K562 (cell line): ENCODE data around the gene MYO5C. TPM values are rescaled to one million over a fixed set of nuclear protein-coding genes. Genes with fewer than 3 reads are reported as not detected.

Experiments
- CTCFL ChIP-seq: IDR thresholded peaks from 2 replicates; pipeline ENCODE4 v1.6.1; 2011; ENCODE audit warnings: borderline replicate concordance, low read depth, mild to moderate bottlenecking, moderate library complexity, low read length; ENCODE audit not compliant: insufficient read depth, poor library complexity, severe bottlenecking
- GABPA ChIP-seq: fragments of 200-800 bp; sonication (Bioruptor generic); conservative IDR thresholded peaks from 2 replicates; pipeline ENCODE4 v1.6.1; 2016; ENCODE audit warnings: low read depth, missing genetic modification characterization, missing compliant biosample characterization
- RAD21 ChIP-seq, 2 experiments: fragments of 250-450 bp in 1 of 2; fragments of 450-650 bp in 1 of 2; sonication (Bioruptor Pico) in 1 of 2; formaldehyde crosslinking in 1 of 2; IDR thresholded peaks in 1 of 2; conservative IDR thresholded peaks in 1 of 2; 2 replicates each; pipeline versions ENCODE4 v1.4.0 to v1.8.0; 2020 to 2022; ENCODE audit warnings: mild to moderate bottlenecking in 2 of 2, moderate library complexity in 1 of 2
- SMC3 ChIP-seq: conservative IDR thresholded peaks from 2 replicates; pipeline ENCODE4 v1.6.1; 2011; ENCODE audit warnings: low read depth, low read length, improper control_type of control experiment; ENCODE audit not compliant: insufficient read depth
- THAP12 ChIP-seq: fragments of 250-450 bp; sonication (Bioruptor Pico); IDR thresholded peaks from 2 replicates; pipeline ENCODE4 v1.9.0; 2021; ENCODE audit warnings: mild to moderate bottlenecking, inconsistent platforms
- ZKSCAN8 ChIP-seq: fragments of 200-800 bp; sonication (Bioruptor generic); IDR thresholded peaks from 2 replicates; pipeline ENCODE4 v1.6.1; 2016; ENCODE audit warnings: missing genetic modification characterization, missing compliant biosample characterization
- polyA plus RNA-seq, 8 experiments: library from polyadenylated mRNA; depleted of rRNA in 4 of 8; stranded (reverse) in 5 of 8; unstranded in 3 of 8; fragments of >200 nt; fragmentation: Nextera tagmentation in 2 of 8; fragmentation: Illumina TruSeq in 1 of 8; extraction: Ambion mirVana in 2 of 8; extraction: Trizol in 1 of 8; gene quantifications; 2 replicates each; pipeline versions ENCODE4 v1.2.1 to v1.2.3, GENCODE V29; 2011 to 2014; ENCODE audit warnings: inconsistent platforms in 1 of 8, missing spikeins in 1 of 8
- total RNA-seq, 7 experiments: library from RNA; depleted of rRNA in 6 of 7; stranded (reverse); fragments of >200 nt in 6 of 7; fragmentation: Illumina TruSeq in 2 of 7; extraction: Trizol in 2 of 7; gene quantifications; 2 replicates each; pipeline versions ENCODE4 v1.2.1 to v1.2.3, GENCODE V29; 2011 to 2021; ENCODE audit warnings: low replicate concordance in 1 of 7
- TF ChIP-seq, protein P1 (sequence below), 2 experiments: fragments of 450-650 bp in 1 of 2; IDR thresholded peaks; 2 replicates each; pipeline ENCODE4 v1.6.1; 2011 to 2017; ENCODE audit warnings: low read depth in 2 of 2, antibody characterized with exemption in 1 of 2, borderline replicate concordance in 1 of 2, low read length in 1 of 2, mild to moderate bottlenecking in 1 of 2, mixed read lengths in 1 of 2; ENCODE audit not compliant: control insufficient read depth in 1 of 2
- TF ChIP-seq, protein P2 (sequence below), 3 experiments: IDR thresholded peaks in 2 of 3; conservative IDR thresholded peaks in 1 of 3; 2 replicates each; pipeline ENCODE4 v1.5.1; 2011 to 2012; ENCODE audit warnings: low read length in 3 of 3, mild to moderate bottlenecking in 3 of 3, control low read depth in 2 of 3, improper control_type of control experiment in 1 of 3, inconsistent platforms in 1 of 3, low read depth in 1 of 3, mixed read lengths in 1 of 3, moderate library complexity in 1 of 3; ENCODE audit not compliant: insufficient read depth in 2 of 3
- TF ChIP-seq, protein P3 (sequence below): fragments of 450-650 bp; IDR thresholded peaks from 2 replicates; pipeline ENCODE4 v1.6.1; 2014; ENCODE audit warnings: low read depth, mild to moderate bottlenecking, moderate library complexity, borderline replicate concordance
- TF ChIP-seq, protein P4 (sequence below): fragments of 450-650 bp; formaldehyde crosslinking; IDR thresholded peaks from 2 replicates; pipeline ENCODE4 v1.4.0; 2022; ENCODE audit warnings: missing genetic modification characterization

The MYO5C gene
- total and polyA plus RNA-seq, 9 of the 15 experiments (the other 6 are each of a cell fraction or from before 2014, with no cell fraction given): 0.01 to 0.24 TPM; not detected in 7

DNA sequence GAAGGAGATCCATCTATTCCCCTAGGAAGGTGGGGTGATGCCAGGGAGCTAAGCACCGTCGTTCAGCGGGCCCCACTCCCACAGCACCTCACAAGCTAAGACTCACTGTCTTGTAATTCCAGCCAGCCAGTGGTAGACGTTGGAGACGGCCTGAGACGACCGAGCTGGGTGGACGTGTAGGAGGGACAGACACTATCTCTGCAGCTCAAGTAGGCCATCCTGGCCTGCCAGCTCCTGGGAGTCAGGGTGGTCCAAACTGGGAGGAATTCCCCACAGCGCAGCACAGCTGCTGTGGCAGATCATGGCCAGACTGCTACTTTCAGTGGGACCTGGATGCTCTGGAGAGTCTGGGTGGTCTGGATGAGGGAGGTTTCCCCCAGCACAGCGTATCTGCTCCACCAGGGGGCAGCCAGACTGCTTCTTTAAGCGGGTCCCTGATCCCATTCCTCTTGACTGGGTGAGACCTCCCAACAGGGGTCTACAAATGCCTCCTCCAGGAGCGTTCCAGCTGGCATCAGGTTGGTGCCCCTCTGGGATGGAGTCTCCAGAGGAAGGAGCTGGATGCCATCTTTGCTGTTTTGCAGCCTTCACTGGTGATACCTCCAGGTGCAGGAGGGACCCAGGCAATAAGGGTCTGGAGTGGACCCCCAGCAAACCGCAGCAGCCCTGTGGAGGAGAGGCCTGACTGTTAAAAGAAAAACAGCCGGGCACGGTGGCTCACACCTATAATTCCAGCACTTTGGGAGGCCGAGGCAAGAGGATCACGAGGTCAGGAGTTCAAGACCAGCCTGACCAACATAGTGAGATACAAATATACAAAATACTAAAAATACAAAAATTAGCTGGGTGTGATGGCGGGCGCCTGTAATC is 132.0 kb downstream of the MYO5C start (continued):
- TF ChIP-seq, protein P1, sequence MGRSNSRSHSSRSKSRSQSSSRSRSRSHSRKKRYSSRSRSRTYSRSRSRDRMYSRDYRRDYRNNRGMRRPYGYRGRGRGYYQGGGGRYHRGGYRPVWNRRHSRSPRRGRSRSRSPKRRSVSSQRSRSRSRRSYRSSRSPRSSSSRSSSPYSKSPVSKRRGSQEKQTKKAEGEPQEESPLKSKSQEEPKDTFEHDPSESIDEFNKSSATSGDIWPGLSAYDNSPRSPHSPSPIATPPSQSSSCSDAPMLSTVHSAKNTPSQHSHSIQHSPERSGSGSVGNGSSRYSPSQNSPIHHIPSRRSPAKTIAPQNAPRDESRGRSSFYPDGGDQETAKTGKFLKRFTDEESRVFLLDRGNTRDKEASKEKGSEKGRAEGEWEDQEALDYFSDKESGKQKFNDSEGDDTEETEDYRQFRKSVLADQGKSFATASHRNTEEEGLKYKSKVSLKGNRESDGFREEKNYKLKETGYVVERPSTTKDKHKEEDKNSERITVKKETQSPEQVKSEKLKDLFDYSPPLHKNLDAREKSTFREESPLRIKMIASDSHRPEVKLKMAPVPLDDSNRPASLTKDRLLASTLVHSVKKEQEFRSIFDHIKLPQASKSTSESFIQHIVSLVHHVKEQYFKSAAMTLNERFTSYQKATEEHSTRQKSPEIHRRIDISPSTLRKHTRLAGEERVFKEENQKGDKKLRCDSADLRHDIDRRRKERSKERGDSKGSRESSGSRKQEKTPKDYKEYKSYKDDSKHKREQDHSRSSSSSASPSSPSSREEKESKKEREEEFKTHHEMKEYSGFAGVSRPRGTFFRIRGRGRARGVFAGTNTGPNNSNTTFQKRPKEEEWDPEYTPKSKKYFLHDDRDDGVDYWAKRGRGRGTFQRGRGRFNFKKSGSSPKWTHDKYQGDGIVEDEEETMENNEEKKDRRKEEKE (IDR thresholded peaks at IDR 0.05; ENCODE audit: borderline replicate concordance in 1 of 2, control insufficient read depth in 1 of 2, low read depth in 2 of 2, low read length in 1 of 2): no peak
- TF ChIP-seq RAD21 (CRISPR knock-in tag; conservative IDR thresholded peaks at IDR 0.05 in 1 of 2, IDR thresholded peaks at IDR 0.05 in 1 of 2) (peak; percentile 14 to 38; a peak in 3 of 4 replicates), CTCFL (peak; percentile 54), THAP12 (CRISPR knock-in tag) (no peak), GABPA (tag) (no peak), SMC3 (0 out of 2 replicates have a peak, but pooled peaks have one; percentile 24), ZKSCAN8 (CRISPR knock-in tag) (no peak)
- TF ChIP-seq, protein P2, sequence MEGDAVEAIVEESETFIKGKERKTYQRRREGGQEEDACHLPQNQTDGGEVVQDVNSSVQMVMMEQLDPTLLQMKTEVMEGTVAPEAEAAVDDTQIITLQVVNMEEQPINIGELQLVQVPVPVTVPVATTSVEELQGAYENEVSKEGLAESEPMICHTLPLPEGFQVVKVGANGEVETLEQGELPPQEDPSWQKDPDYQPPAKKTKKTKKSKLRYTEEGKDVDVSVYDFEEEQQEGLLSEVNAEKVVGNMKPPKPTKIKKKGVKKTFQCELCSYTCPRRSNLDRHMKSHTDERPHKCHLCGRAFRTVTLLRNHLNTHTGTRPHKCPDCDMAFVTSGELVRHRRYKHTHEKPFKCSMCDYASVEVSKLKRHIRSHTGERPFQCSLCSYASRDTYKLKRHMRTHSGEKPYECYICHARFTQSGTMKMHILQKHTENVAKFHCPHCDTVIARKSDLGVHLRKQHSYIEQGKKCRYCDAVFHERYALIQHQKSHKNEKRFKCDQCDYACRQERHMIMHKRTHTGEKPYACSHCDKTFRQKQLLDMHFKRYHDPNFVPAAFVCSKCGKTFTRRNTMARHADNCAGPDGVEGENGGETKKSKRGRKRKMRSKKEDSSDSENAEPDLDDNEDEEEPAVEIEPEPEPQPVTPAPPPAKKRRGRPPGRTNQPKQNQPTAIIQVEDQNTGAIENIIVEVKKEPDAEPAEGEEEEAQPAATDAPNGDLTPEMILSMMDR (IDR thresholded peaks at IDR 0.05 in 2 of 3, conservative IDR thresholded peaks at IDR 0.05 in 1 of 3; ENCODE audit: insufficient read depth in 2 of 3, low read depth in 1 of 3, low read length in 3 of 3): peak; percentile 44 to 65 (median 44); a peak in 5 of 6 replicates
- TF ChIP-seq, protein P3, sequence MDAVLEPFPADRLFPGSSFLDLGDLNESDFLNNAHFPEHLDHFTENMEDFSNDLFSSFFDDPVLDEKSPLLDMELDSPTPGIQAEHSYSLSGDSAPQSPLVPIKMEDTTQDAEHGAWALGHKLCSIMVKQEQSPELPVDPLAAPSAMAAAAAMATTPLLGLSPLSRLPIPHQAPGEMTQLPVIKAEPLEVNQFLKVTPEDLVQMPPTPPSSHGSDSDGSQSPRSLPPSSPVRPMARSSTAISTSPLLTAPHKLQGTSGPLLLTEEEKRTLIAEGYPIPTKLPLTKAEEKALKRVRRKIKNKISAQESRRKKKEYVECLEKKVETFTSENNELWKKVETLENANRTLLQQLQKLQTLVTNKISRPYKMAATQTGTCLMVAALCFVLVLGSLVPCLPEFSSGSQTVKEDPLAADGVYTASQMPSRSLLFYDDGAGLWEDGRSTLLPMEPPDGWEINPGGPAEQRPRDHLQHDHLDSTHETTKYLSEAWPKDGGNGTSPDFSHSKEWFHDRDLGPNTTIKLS: no peak
- TF ChIP-seq, protein P4, sequence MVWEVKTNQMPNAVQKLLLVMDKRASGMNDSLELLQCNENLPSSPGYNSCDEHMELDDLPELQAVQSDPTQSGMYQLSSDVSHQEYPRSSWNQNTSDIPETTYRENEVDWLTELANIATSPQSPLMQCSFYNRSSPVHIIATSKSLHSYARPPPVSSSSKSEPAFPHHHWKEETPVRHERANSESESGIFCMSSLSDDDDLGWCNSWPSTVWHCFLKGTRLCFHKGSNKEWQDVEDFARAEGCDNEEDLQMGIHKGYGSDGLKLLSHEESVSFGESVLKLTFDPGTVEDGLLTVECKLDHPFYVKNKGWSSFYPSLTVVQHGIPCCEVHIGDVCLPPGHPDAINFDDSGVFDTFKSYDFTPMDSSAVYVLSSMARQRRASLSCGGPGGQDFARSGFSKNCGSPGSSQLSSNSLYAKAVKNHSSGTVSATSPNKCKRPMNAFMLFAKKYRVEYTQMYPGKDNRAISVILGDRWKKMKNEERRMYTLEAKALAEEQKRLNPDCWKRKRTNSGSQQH (CRISPR knock-in tag): no peak
